GM19468 (cell line): ENCODE data around the gene TAS1R1.

Experiments used
- ATAC-seq: cut with Tn5 transposase; IDR thresholded peaks from one replicate; pipeline ENCODE4 v1.9.1; 2021; ENCODE audit warnings: mild to moderate bottlenecking, moderate library complexity, moderate number of reproducible peaks; ENCODE audit not compliant: unreplicated experiment; ENCODE audit errors: extremely low read depth

TAS1R1 gene

DNA sequence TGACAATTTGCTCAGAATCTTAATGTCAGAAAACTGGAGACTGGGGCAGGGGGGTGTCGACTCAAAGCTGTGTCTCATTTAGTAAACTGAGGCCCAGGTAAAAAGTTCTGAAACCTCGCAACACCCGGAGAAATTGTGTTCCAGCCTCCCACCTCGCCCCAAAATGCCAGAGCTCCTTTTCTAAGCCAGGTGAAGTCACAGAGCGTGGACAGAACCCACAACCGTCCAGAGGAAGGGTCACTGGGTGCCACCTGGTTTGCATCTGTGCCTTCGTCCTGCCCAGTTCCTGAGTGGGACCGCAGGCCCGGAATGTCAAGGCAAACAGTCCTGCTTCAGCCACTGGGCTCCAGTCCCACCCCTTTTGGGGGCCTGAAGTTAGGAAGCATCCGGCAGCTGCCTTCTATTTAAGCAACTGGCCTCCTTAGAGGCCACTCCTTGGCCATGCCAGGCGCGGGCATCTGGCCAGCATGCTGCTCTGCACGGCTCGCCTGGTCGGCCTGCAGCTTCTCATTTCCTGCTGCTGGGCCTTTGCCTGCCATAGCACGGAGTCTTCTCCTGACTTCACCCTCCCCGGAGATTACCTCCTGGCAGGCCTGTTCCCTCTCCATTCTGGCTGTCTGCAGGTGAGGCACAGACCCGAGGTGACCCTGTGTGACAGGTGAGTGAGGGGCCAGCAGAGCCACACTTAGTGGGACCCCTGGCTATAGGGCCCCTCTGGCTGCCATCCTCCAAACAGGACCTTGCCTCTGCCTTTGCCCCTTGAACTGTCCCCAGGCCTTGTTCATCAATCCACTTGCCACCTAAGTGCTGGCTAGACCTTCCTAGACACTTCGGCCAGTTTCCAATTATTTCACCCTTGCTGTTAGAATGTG is at the start of gene TAS1R1:
TAS1R1 (plus strand) TSS at position 401 of the 872 bp plus-strand sequence; CDS start at position 468, 67 bp downstream.
- ATAC-seq, result no peak

- no peak for ATAC-seq
Observed at GRCh38 chr1:6505367-6506209, 49.5 kb upstream of the TAS1R1 start.

- no peak for ATAC-seq
Observed at GRCh38 chr1:6506210-6507036, 48.7 kb upstream of the TAS1R1 start.

- ATAC-seq, result no peak
Observed at GRCh38 chr1:6507037-6507428, 48.1 kb upstream of the TAS1R1 start.

DNA sequence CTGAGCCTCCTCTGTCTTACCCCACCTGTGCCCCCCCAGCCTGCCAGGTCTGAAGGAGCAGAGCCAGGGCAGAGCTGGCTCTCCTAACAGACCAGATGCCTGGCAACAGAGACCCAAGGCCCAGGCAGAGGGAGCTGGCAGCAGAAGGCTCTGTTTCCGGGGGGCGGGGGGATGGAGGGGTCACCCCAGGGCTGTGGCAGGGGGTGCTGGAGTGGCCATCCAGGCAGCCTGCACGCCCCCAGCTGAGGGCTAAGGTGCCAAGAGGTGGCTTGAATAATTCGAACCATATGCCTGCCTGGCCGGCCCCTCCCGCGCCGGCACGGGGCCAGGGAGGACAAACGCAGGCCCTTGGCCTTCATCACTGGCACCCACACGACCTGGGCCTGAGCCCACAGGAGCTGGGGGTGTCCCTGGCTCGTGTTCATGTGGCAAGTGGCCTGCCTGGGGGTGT is 47.6 kb upstream of the TAS1R1 start:
- no peak for ATAC-seq

- ATAC-seq, result no peak
Observed at GRCh38 chr1:6508154-6508815, 46.8 kb upstream of the TAS1R1 start.

- no peak for ATAC-seq
Observed at GRCh38 chr1:6508816-6509189, 46.3 kb upstream of the TAS1R1 start.

DNA sequence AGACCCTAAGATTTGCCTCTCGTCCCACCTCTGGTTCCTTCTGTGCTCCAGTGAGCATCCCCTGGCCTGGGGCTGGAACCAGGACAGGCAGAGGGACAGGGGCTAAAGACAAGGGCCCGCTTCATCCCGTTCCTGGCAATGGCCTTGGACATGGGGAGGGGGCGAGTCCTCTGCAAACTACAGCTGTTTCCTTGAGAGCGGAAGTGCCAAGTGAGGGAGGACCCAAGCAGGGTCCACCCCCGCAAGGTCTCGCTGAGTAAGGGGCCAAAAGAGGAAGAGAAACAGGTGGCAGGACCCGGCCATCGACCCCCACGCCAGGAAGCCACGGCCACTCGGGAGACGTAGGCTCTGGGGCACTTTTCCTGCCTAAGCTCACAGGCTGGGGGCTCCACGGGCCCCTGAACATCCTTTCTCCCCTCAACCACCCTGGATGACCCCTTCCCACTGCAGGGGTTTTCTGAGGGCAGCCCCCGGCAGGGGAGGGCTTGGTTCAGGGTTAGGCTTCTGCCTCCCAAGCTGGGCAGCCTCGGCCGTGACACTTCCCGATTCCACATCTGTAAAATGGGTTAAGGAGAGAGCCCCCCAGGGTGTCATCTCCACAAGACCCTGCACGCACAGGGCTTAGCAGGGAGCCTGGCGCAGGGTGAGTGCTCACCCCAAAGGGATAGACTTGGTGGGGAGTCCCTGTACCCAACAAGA is 45.7 kb upstream of the TAS1R1 start:
- ATAC-seq, result no peak

DNA sequence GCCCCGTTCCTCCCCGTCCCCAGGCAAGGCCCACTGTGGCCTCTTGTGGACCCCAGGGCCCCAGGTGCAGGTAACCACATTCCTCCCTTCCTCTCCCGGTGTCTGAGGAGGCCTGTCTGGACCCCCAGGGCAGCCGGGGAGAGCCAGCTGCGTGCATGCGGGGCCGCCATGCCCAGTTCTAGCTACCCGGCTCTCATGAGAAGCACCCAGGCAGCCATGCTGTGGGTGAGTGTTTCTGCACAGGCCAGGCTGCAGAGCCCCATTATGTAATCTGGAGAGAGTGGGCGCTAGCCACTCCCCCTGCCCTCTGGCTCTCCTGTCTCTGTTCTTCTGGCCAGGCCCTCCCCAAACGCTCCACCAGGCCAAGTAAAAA is 45.2 kb upstream of the TAS1R1 start:
- ATAC-seq, result no peak

- no peak for ATAC-seq
Observed at GRCh38 chr1:6510493-6510892, 44.6 kb upstream of the TAS1R1 start.

- ATAC-seq, result no peak
Observed at GRCh38 chr1:6511056-6511455, 44.1 kb upstream of the TAS1R1 start.

DNA sequence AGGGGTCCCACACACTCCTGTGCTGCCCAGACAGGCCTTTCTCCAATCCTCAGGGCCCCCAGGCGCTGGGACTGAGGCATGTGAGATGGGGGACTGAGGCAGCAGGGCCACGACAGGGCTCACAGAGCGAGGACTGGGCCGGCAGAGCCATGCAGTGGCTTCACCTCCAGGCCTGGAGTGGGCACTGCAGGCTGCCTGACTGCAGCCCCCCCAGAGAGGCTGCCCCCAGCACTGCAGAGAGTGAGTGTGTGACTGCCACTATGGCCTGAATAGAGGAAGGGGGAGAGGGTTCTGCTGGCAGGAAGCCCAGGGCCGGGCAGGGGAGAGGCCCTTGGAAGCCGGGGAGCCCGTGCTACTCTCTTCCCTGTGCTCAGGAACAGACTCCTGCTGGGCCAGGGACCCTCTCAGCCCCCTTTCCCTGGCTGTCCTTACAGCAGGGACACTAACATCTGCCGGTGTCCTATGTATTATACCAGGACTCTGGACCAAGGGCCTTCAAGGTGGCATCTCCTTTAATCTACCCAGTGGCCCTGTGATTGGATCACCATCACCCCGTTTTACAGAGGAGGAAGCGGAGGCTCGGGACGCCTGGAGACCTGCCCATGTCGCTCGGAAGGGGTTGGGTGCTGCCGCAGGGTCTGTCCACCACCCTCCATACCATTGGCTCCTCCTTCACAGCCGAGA is 43.4 kb upstream of the TAS1R1 start:
- no peak for ATAC-seq

DNA sequence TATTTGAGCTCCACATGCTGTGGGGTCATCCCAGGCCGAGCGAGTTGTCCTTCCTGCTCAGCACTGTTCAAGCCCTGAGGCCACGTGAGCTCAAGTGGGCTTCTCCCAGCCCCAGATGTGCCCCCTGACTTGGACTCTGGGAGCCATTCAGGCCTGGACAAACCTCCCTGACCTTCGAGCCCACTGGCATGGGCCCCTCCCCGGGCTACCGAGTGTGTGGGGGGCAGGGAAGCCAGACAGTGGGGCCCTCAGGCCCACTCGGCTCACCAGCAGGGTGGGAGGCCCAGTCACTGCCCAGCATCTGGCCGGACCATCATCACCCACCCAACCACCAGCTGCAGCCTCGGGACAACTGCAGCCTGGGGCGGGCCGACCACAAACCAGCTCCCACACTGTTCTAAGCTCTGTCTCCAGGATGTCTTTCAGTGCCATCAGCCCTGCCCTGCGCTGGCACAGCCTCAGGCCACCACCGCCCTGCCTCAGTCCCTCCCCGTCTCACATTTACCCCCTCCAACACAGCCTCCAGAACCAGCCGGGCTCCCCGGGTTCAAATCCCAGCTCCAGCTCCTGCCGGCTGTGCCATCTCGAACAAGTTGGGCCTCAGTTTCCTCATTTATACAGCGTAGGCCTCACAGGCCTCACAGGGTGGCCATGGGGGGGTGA is 42.7 kb upstream of the TAS1R1 start:
- ATAC-seq, result no peak

DNA sequence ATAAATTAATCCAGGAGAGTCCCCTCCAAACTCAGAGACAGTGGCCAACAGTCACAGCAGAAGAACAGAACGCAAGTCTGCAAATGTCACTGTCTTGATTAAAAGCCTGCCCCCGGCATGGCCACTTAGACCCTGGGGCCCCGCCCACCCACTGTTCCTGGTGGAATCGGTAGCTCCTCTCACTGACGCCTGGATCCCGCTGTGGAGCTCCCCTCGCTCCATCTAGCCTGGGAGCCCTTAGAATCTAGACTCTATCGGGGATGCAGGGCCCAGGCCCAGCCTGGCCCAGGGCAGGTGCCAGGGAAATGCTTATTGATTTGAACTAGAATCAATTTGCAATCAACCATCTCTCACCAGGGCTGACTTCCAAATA is 42.2 kb upstream of the TAS1R1 start:
- ATAC-seq, result no peak

- ATAC-seq, result no peak
Observed at GRCh38 chr1:6513320-6513801, 41.7 kb upstream of the TAS1R1 start.

DNA sequence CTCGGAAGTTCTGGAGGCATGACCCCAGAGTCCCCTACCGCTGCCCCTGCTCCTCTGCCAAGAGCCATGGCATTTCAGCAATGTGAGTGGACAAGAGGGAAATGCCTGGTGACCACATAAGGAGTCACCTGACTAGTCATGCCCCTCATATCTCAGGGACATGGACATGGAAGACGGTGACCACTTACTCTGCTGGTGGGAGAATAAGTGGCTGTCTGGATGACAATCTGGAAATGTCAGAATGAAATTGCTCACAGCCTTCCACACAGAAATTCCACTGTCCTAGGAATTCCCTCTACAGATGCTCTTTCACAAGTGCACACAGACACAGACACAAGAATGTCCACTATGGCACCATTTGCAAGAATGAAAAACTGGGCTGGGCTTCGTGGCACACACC is 39.3 kb upstream of the TAS1R1 start:
- no peak for ATAC-seq

- ATAC-seq, result no peak
Observed at GRCh38 chr1:6517435-6517851, 37.7 kb upstream of the TAS1R1 start.

DNA sequence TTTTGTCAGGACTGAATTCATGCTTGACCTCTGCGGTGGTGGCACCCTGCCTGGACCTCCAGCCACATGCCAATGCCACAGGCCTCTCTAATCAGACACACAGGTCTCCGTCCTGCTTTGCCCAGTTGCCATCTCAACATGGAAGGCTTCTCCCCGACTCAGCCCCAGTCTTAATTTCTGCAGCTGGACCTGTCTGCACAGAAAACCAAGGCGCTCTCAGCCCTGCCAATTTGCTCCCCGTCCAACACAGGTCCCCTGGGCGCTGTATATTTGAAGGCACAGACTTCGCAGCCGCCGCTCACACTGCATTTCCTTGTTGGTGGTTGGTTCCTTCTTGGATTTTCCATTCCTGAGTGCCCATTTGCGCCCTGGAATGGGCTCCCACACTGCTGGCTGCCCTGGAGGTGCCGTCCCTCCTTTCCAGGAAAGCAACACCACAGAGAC is 35.6 kb upstream of the TAS1R1 start:
- ATAC-seq, result no peak
